RWPE2 (cell line): Measurements from ENCODE around the gene USF2.

ENCODE experiments used
- ATAC-seq: fragments of 200-7000 bp; cut with Tn5 transposase; 3 replicates; pipeline ENCODE4 v1.9.1; 2021; ENCODE audit warnings: low read depth
- DNase-seq: peaks from one replicate; pipeline ENCODE4 v3.0.0-alpha.2; 2020; ENCODE audit warnings: low spot score
- H3K27ac ChIP-seq: fragments of 450-650 bp; 2 replicates; pipeline ENCODE4 v1.5.1; 2017; ENCODE audit warnings: mild to moderate bottlenecking; ENCODE audit not compliant: poor library complexity, severe bottlenecking
- H3K27me3 ChIP-seq: fragments of 250-450 bp; sonication (Bioruptor Pico); 2 replicates; pipeline ENCODE4 v1.5.1; 2021; ENCODE audit warnings: mild to moderate bottlenecking, moderate library complexity; ENCODE audit not compliant: insufficient read depth, poor library complexity, severe bottlenecking
- H3K36me3 ChIP-seq: fragments of 250-450 bp; sonication (Bioruptor Pico); 2 replicates; pipeline ENCODE4 v1.5.1; 2020; ENCODE audit warnings: low read depth, mild to moderate bottlenecking, moderate library complexity
- H3K4me1 ChIP-seq: fragments of 250-450 bp; sonication (Bioruptor Pico); 2 replicates; pipeline ENCODE4 v1.5.1; 2021; ENCODE audit warnings: mild to moderate bottlenecking, moderate library complexity; ENCODE audit not compliant: insufficient read depth, poor library complexity, severe bottlenecking
- H3K4me3 ChIP-seq: fragments of 250-450 bp; sonication (Bioruptor Pico); 2 replicates; pipeline ENCODE4 v1.5.1; 2021; ENCODE audit warnings: mild to moderate bottlenecking, moderate library complexity; ENCODE audit not compliant: severe bottlenecking
- H3K9me3 ChIP-seq: fragments of 250-450 bp; sonication (Bioruptor Pico); 2 replicates; pipeline ENCODE4 v1.5.1; 2021; ENCODE audit warnings: mild to moderate bottlenecking, moderate library complexity; ENCODE audit not compliant: severe bottlenecking
- TF ChIP-seq, protein P1 (sequence below): fragments of 450-650 bp; IDR thresholded peaks from one replicate; pipeline ENCODE4 v1.5.1; 2017; ENCODE audit warnings: mild to moderate bottlenecking, moderate library complexity; ENCODE audit not compliant: poor library complexity, severe bottlenecking

Gene USF2

DNA sequence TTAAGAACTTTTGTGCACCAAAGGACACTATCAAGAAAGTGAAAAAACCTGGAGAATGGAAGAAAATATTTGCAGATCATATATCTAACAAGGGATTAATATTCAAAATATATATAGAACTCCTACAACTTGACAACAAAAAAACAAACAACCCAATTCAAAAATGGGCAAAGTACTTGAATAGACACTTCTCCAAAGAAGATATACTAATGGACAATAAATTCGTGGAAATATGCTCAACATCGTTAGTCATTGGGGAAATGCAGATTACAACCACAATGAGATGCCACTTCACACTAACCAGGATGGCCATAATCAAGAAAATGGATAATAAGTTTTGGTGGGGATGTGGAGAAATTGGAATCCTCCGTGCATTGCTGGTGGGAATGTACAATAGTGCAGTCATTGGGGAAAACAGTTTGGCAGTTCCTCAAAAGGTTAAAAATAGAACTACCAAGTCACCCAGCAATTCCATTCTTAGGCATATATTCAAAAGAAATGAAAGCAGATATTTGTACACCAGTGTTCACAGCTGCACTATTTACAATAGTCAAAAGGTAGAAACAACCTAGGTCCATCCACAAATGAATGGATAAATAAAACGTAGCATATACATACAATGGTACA is 22.2 kb upstream of the USF2 start:
- Histone ChIP-seq H3K4me1 (no peaks in the 10 kb centered on the region), H3K27me3 (peaks cover 5% of the 10 kb centered on the region), H3K36me3 (peaks cover 11% of the 10 kb centered on the region), H3K4me3 (no peak overlapping the region), H3K9me3 (peaks cover 5% of the 10 kb centered on the region), H3K27ac (no peak overlapping the region)
- ATAC-seq, result no peak
- TF ChIP-seq, protein P1, sequence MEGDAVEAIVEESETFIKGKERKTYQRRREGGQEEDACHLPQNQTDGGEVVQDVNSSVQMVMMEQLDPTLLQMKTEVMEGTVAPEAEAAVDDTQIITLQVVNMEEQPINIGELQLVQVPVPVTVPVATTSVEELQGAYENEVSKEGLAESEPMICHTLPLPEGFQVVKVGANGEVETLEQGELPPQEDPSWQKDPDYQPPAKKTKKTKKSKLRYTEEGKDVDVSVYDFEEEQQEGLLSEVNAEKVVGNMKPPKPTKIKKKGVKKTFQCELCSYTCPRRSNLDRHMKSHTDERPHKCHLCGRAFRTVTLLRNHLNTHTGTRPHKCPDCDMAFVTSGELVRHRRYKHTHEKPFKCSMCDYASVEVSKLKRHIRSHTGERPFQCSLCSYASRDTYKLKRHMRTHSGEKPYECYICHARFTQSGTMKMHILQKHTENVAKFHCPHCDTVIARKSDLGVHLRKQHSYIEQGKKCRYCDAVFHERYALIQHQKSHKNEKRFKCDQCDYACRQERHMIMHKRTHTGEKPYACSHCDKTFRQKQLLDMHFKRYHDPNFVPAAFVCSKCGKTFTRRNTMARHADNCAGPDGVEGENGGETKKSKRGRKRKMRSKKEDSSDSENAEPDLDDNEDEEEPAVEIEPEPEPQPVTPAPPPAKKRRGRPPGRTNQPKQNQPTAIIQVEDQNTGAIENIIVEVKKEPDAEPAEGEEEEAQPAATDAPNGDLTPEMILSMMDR, result no peak
- DNase-seq, result no peak

DNA sequence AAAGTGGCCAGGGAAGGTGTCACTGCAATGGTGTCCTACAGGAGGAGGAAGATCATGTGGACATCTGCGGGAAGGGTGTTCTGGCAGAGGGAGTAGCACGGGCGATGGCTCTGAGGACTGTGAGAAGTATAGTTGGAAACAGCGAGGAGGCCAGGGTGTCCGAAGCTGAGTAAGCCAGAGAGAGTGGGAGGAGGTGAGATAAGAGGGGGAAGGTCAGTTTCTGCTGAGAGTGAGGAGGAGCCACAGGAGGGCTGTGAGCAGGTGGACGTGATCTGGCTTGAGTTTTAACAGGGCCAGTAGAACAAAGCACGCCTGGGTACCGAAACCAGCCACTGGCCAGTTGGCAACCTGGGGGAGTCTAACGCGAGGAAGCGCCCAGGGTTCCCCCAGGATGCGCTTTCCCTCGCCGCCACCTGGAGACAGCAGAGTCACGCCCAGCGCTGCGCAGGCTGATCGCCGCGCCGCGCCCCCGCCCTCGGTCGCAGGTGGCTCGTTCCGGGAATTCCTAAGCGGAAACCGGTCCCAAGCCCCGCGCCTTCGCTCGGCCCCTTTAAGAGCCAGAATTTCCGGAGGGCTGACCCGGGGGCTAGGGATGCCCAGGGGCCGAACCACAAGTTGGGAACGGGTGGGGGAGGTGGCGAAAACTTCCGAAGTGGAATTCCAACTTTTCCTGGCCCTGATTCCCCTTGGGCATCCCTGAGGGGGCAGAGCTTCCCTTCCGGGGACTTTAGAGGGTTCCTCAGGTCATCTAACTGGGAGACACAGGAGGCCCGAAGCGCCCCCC is 21.0 kb upstream of the USF2 start:
- DNase-seq, result peak; percentile 93
- peak overlapping the region; percentile 87 for H3K27ac ChIP-seq
- H3K9me3 ChIP-seq, result no peaks in the 10 kb centered on the region
- H3K27me3 ChIP-seq, result no peaks in the 10 kb centered on the region
- peak; percentile 69 for ATAC-seq
- no peaks in the 10 kb centered on the region for H3K4me1 ChIP-seq
- TF ChIP-seq, protein P1, result peak; percentile 78
- H3K36me3 ChIP-seq, result peaks cover 18% of the 10 kb centered on the region
- peak overlapping the region; percentile 54 for H3K4me3 ChIP-seq

DNA sequence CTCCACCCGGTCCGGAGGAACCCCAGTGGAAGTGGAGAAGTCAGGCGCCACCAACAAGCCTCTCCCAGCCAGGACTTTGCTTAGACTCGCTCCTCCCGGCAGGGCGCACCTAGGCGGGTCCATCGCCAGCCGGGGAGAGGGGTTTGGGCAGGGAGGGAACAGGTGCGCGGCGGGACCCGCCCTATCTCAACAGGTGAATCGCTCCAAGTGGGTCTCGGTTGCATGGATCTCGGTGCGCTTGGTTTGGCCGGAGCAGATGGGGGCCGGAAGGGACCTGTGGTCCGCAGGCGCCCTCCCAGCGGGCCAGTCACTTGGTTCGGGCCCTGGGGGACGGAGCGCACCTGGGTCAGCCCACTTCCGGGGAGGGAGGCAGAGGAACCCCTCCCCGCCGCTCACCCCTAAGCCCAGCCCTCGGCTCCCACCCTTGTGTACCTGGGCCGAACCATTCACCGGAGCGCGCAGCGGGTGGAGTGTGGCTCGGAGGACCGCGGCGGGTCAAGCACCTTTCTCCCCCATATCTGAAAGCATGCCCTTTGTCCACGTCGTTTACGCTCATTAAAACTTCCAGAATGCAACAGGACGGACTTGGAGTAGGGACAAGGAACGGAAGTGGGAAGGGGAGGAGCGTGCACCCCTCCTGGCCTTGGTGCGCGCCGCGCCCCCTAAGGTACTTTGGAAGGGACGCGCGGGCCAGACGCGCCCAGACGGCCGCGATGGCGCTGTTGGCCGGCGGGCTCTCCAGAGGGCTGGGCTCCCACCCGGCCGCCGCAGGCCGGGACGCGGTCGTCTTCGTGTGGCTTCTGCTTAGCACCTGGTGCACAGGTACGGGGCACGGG is 20.2 kb upstream of the USF2 start, which contains the start of gene LSR:
Gene LSR, plus strand, starts transcription at position 693 of the 836 bp plus-strand sequence. Its CDS starts 21 bp downstream, at position 714.
- peak within 1 kb of the TSS; percentile 87 for H3K27ac ChIP-seq
- TF ChIP-seq, protein P1, result no peak
- DNase-seq, result peak; percentile 96
- H3K4me3 ChIP-seq, result peak within 1 kb of the TSS; percentile 54
- no peaks in the 10 kb centered on the region for H3K9me3 ChIP-seq
- peaks cover 26% of the 10 kb centered on the region for H3K36me3 ChIP-seq
- no peaks in the 10 kb centered on the region for H3K27me3 ChIP-seq
- no peaks in the 10 kb centered on the region for H3K4me1 ChIP-seq
- ATAC-seq, result peak; percentile 86

DNA sequence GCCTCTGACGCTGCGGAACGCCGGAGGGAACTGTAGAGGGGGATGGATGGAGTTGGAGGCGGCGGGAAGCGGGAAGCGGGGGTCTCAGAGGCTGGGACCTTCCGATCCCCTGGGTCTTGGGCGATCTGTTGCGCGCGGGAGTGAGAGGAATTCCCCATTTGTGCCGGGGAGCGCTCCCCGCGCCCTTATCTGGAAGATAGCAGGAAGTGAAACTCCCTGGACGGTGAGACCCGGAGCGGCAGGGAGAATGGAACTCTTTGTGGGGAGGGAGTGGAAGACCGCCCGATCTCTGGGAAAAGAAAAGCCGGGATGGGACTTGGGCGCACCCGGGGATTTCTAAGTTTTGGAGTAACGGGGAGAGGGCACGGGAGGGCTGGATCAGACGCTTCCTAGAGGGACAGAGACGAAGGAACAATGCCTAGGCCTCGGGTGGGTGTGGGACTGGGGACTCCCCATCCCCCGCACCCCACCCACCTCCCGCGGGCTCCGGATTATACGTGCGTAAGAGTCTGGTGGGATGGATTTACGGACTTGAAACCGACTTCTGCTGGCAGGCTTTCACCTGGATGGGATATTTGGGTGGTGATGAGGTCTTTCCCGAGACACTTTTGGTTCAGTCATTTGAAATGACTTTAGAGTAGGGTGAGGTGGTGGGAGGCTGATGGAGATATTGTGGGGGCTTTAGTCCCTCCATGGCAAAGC is 19.5 kb upstream of the USF2 start:
- ATAC-seq, result no peak
- no peaks in the 10 kb centered on the region for H3K27me3 ChIP-seq
- peak overlapping the region; percentile 87 for H3K27ac ChIP-seq
- no peak for DNase-seq
- H3K36me3 ChIP-seq, result peaks cover 34% of the 10 kb centered on the region
- TF ChIP-seq, protein P1, result no peak
- H3K4me3 ChIP-seq, result peak overlapping the region; percentile 54
- H3K9me3 ChIP-seq, result no peaks in the 10 kb centered on the region
- no peaks in the 10 kb centered on the region for H3K4me1 ChIP-seq
